K562 (cell line): ENCODE measurements around the gene MAPK13. TPM values are rescaled to one million over a fixed set of nuclear protein-coding genes. Genes with fewer than 3 reads are reported as not detected.

Experiments
- CBFB ChIP-seq: sonication (generic); formaldehyde crosslinking; IDR thresholded peaks from 2 replicates; pipeline ENCODE4 v1.4.0; 2020; ENCODE audit warnings: mild to moderate bottlenecking, missing genetic modification reagents
- CEBPZ ChIP-seq: fragments of 150-350 bp; IDR thresholded peaks from 2 replicates; pipeline ENCODE4 v1.6.1; 2014; ENCODE audit warnings: low read depth, mild to moderate bottlenecking, low read length, borderline replicate concordance
- CHD4 ChIP-seq: fragments of 200-600 bp; sonication (generic); IDR thresholded peaks from 3 replicates; pipeline ENCODE4 v1.6.1; 2012; ENCODE audit warnings: low read depth, mild to moderate bottlenecking, mixed read lengths, low read length, inconsistent platforms; ENCODE audit not compliant: insufficient read depth, insufficient replicate concordance, poor library complexity, severe bottlenecking
- FOXK2 ChIP-seq, 2 experiments: fragments of 450-650 bp; IDR thresholded peaks in 1 of 2; conservative IDR thresholded peaks in 1 of 2; 2 replicates each; pipeline ENCODE4 v1.6.1; 2016; ENCODE audit warnings: low read depth in 2 of 2, mild to moderate bottlenecking in 1 of 2
- HES1 ChIP-seq: fragments of 450-650 bp; IDR thresholded peaks from 2 replicates; pipeline ENCODE4 v1.6.1; 2016; ENCODE audit warnings: low read depth, mild to moderate bottlenecking, moderate library complexity
- MAX ChIP-seq: sonication (generic); formaldehyde crosslinking; IDR thresholded peaks from 2 replicates; pipeline ENCODE4 v1.9.0; 2022; ENCODE audit warnings: mild to moderate bottlenecking, missing genetic modification reagents
- NBN ChIP-seq: fragments of 450-650 bp; IDR thresholded peaks from 2 replicates; pipeline ENCODE4 v1.6.1; 2016; ENCODE audit warnings: low read depth, mild to moderate bottlenecking
- NEUROD1 ChIP-seq: fragments of 150-350 bp; IDR thresholded peaks from 2 replicates; pipeline ENCODE4 v1.6.1; 2014; ENCODE audit warnings: borderline replicate concordance, low read length, low read depth; ENCODE audit not compliant: partially characterized antibody
- PHB2 ChIP-seq: fragments of 450-650 bp; IDR thresholded peaks from 2 replicates; pipeline ENCODE4 v1.6.1; 2017; ENCODE audit warnings: low read depth
- PRPF4 ChIP-seq: fragments of 200-400 bp; formaldehyde crosslinking; IDR thresholded peaks from one replicate; pipeline ENCODE4 v1.6.1; 2017; ENCODE audit warnings: low read length, low read depth, mild to moderate bottlenecking; ENCODE audit not compliant: insufficient read depth, poor library complexity, severe bottlenecking
- RNF219 ChIP-seq: fragments of 250-450 bp; sonication (Bioruptor Pico); IDR thresholded peaks from 2 replicates; pipeline ENCODE4 v1.5.0; 2022; ENCODE audit warnings: mild to moderate bottlenecking
- SNAPC5 ChIP-seq: fragments of 250-450 bp; sonication (Bioruptor Pico); IDR thresholded peaks from 2 replicates; pipeline ENCODE4 v1.8.0; 2021; ENCODE audit warnings: moderate library complexity, mild to moderate bottlenecking, inconsistent platforms
- TARDBP ChIP-seq: fragments of 450-650 bp; IDR thresholded peaks from 2 replicates; pipeline ENCODE4 v1.6.1; 2016
- THAP7 ChIP-seq: fragments of 250-450 bp; sonication (Bioruptor Pico); IDR thresholded peaks from 2 replicates; pipeline ENCODE4 v1.5.0; 2021
- ZFX ChIP-seq: sonication (generic); formaldehyde crosslinking; IDR thresholded peaks from 2 replicates; pipeline ENCODE4 v1.8.0; 2022; ENCODE audit warnings: mild to moderate bottlenecking, missing genetic modification reagents, moderate library complexity
- ZNF280A ChIP-seq: fragments of 450-650 bp; IDR thresholded peaks from 2 replicates; pipeline ENCODE4 v1.6.1; 2018; ENCODE audit warnings: mild to moderate bottlenecking, low read depth; ENCODE audit not compliant: partially characterized antibody
- ZNF57 ChIP-seq: fragments of 450-650 bp; formaldehyde crosslinking; IDR thresholded peaks from 2 replicates; pipeline ENCODE4 v1.4.0; 2020; ENCODE audit warnings: mild to moderate bottlenecking, moderate library complexity
- ZNF644 ChIP-seq: fragments of 200-800 bp; sonication (Bioruptor generic); IDR thresholded peaks from 2 replicates; pipeline ENCODE4 v1.6.1; 2016; ENCODE audit warnings: low read depth, missing genetic modification characterization, missing compliant biosample characterization
- polyA plus RNA-seq, 8 experiments: library from polyadenylated mRNA; depleted of rRNA in 4 of 8; stranded (reverse) in 5 of 8; unstranded in 3 of 8; fragments of >200 nt; fragmentation: Nextera tagmentation in 2 of 8; fragmentation: Illumina TruSeq in 1 of 8; extraction: Ambion mirVana in 2 of 8; extraction: Trizol in 1 of 8; gene quantifications; 2 replicates each; pipeline versions ENCODE4 v1.2.1 to v1.2.3, GENCODE V29; 2011 to 2014; ENCODE audit warnings: inconsistent platforms in 1 of 8, missing spikeins in 1 of 8
- total RNA-seq, 7 experiments: library from RNA; depleted of rRNA in 6 of 7; stranded (reverse); fragments of >200 nt in 6 of 7; fragmentation: Illumina TruSeq in 2 of 7; extraction: Trizol in 2 of 7; gene quantifications; 2 replicates each; pipeline versions ENCODE4 v1.2.1 to v1.2.3, GENCODE V29; 2011 to 2021; ENCODE audit warnings: low replicate concordance in 1 of 7

The MAPK13 gene
- total and polyA plus RNA-seq, 9 of the 15 experiments (the other 6 are each of a cell fraction or from before 2014, with no cell fraction given), result 0.03 to 2.3 (median 0.48) TPM; not detected in 1

- TF ChIP-seq MAX (CRISPR knock-in tag), result no peak; the same call in 1 of the 2 replicates
- no peak for TF ChIP-seq SNAPC5 (CRISPR knock-in tag)
- TF ChIP-seq ZNF644 (tag), result no peak
- TF ChIP-seq CEBPZ, result no peak
- TF ChIP-seq ZFX (CRISPR knock-in tag), result no peak
- no peak for TF ChIP-seq NEUROD1
- no peak for TF ChIP-seq HES1
- TF ChIP-seq NBN, result no peak
- 0 out of 4 replicates have a peak, but pooled peaks of 1 of the 2 experiments have one; percentile 15 for TF ChIP-seq FOXK2 (conservative IDR thresholded peaks at IDR 0.05 in 1 of 2, IDR thresholded peaks at IDR 0.05 in 1 of 2; ENCODE audit: low read depth in 2 of 2)
- TF ChIP-seq RNF219 (CRISPR knock-in tag), result no peak
- no peak for TF ChIP-seq PHB2
- no peak for TF ChIP-seq CBFB (CRISPR knock-in tag)
- TF ChIP-seq THAP7 (CRISPR knock-in tag), result no peak
- no peak for TF ChIP-seq ZNF57
- no peak for TF ChIP-seq CHD4
- no peak for TF ChIP-seq PRPF4
- no peak for TF ChIP-seq TARDBP
- TF ChIP-seq ZNF280A, result no peak
These were observed 30.3 kb upstream of the MAPK13 start (continued) for GRCh38 chr6:36099869-36100483.
